IMR-90 (cell line): ENCODE results near the gene SOCS4. TPM values are rescaled to one million over a fixed set of nuclear protein-coding genes. Genes with fewer than 3 reads are reported as not detected.

Source experiments
- ATAC-seq: fragments of 200-7000 bp; cut with Tn5 transposase; 2 replicates; pipeline ENCODE4 v1.9.1; 2020; ENCODE audit warnings: low read depth, mild to moderate bottlenecking, moderate library complexity
- BruUV-seq: library from RNA; stranded (reverse); fragments of 400-500 nt; replicated peaks from 2 replicates; lab custom pipeline; 2021; lab: Mats Ljungman, UMichigan
- CTCF ChIA-PET: fragments of 300-600 bp; formaldehyde crosslinking; extraction: SDS; loops from one replicate; lab custom pipeline; 2021; ENCODE audit warnings: antibody characterized with exemption; lab: Yijun Ruan, JAX
- POLR2A ChIA-PET: fragments of 300-600 bp; sonication (Branson Sonifier 250); formaldehyde crosslinking; loops from one replicate; lab custom pipeline; 2022; ENCODE audit warnings: antibody characterized with exemption; ENCODE audit not compliant: unreplicated experiment; lab: Charles Lee
- DNase-seq: peaks from one replicate; pipeline ENCODE4 v3.0.0; 2013
- H2AFZ ChIP-seq: replicated peaks from 2 replicates; pipeline ENCODE3; 2013; ENCODE audit warnings: low read length, mild to moderate bottlenecking; ENCODE audit not compliant: poor library complexity
- H2AK5ac ChIP-seq: 2 replicates; pipeline ENCODE4 v1.6.1; 2013; ENCODE audit warnings: low read depth, low read length, inconsistent platforms
- H2AK9ac ChIP-seq: replicated peaks from 2 replicates; pipeline ENCODE3; 2013; ENCODE audit warnings: mild to moderate bottlenecking, low read depth, low read length, moderate library complexity; ENCODE audit not compliant: poor library complexity
- H2BK120ac ChIP-seq: 2 replicates; pipeline ENCODE4 v1.6.1; 2013; ENCODE audit warnings: low read depth, low read length, inconsistent platforms
- H2BK15ac ChIP-seq: 3 replicates; pipeline ENCODE4 v1.6.1; 2013; ENCODE audit warnings: low read depth, low read length, inconsistent platforms
- H2BK20ac ChIP-seq: 2 replicates; pipeline ENCODE4 v1.6.1; 2013; ENCODE audit warnings: low read depth, mild to moderate bottlenecking, inconsistent platforms, low read length, moderate library complexity
- H2BK5ac ChIP-seq: 2 replicates; pipeline ENCODE4 v1.6.1; 2013; ENCODE audit warnings: mild to moderate bottlenecking, low read depth, low read length, inconsistent platforms; ENCODE audit not compliant: poor library complexity, severe bottlenecking
- H3K14ac ChIP-seq: replicated peaks from 2 replicates; pipeline ENCODE4 v1.6.1; 2013; ENCODE audit warnings: low read depth, low read length, inconsistent platforms
- H3K18ac ChIP-seq: 2 replicates; pipeline ENCODE4 v1.6.1; 2013; ENCODE audit warnings: low read depth, low read length, control low read depth
- H3K23ac ChIP-seq: 2 replicates; pipeline ENCODE4 v1.6.1; 2013; ENCODE audit warnings: low read depth, low read length, inconsistent platforms
- H3K27ac ChIP-seq: 2 replicates; pipeline ENCODE4 v1.5.1; 2013; ENCODE audit warnings: mild to moderate bottlenecking, control low read depth, low read length; ENCODE audit not compliant: insufficient read depth
- H3K27me3 ChIP-seq: 2 replicates; pipeline ENCODE4 v1.6.1; 2013; ENCODE audit warnings: low read length; ENCODE audit not compliant: control insufficient read depth, insufficient read depth
- H3K36me3 ChIP-seq: 2 replicates; pipeline ENCODE4 v1.6.1; 2013; ENCODE audit warnings: low read length, mixed read lengths; ENCODE audit not compliant: control insufficient read depth, insufficient read depth
- H3K4ac ChIP-seq: 2 replicates; pipeline ENCODE4 v1.6.1; 2013; ENCODE audit warnings: low read depth, low read length, inconsistent platforms
- H3K4me1 ChIP-seq: 2 replicates; pipeline ENCODE4 v1.6.1; 2013; ENCODE audit warnings: low read length, mixed read lengths; ENCODE audit not compliant: control insufficient read depth, insufficient read depth
- H3K4me2 ChIP-seq: 2 replicates; pipeline ENCODE4 v1.6.1; 2013; ENCODE audit warnings: low read depth, mild to moderate bottlenecking, control low read depth, low read length, moderate library complexity
- H3K4me3 ChIP-seq: 2 replicates; pipeline ENCODE4 v1.5.1; 2013; ENCODE audit warnings: low read depth, mild to moderate bottlenecking, control low read depth, low read length, moderate library complexity; ENCODE audit not compliant: insufficient read depth
- H3K56ac ChIP-seq: 2 replicates; pipeline ENCODE4 v1.6.1; 2013; ENCODE audit warnings: low read length, inconsistent platforms; ENCODE audit not compliant: insufficient read depth; ENCODE audit errors: extremely low read depth
- H3K79me1 ChIP-seq, 2 experiments: 2 replicates each; pipeline ENCODE4 v1.6.1; 2013; ENCODE audit warnings: low read length in 2 of 2, inconsistent platforms in 1 of 2, low read depth in 1 of 2
- H3K9ac ChIP-seq: 2 replicates; pipeline ENCODE4 v1.6.1; 2013; ENCODE audit warnings: low read depth, low read length, control low read depth
- H3K9me1 ChIP-seq: 2 replicates; pipeline ENCODE4 v1.6.1; 2013; ENCODE audit warnings: low read length, inconsistent platforms; ENCODE audit not compliant: insufficient read depth
- H3K9me3 ChIP-seq: 2 replicates; pipeline ENCODE4 v1.6.1; 2013; ENCODE audit warnings: low read length; ENCODE audit not compliant: control insufficient read depth, insufficient read depth
- H4K20me1 ChIP-seq: 2 replicates; pipeline ENCODE4 v1.6.1; 2013; ENCODE audit warnings: low read length, inconsistent platforms; ENCODE audit not compliant: insufficient read depth
- H4K5ac ChIP-seq: 2 replicates; pipeline ENCODE4 v1.6.1; 2013; ENCODE audit warnings: mild to moderate bottlenecking, low read depth, low read length, control low read depth
- H4K8ac ChIP-seq, 2 experiments: 2 replicates each; pipeline ENCODE4 v1.6.1; 2013; ENCODE audit warnings: low read depth in 2 of 2, low read length in 2 of 2, control low read depth in 1 of 2, inconsistent platforms in 1 of 2
- H4K91ac ChIP-seq: 2 replicates; pipeline ENCODE4 v1.6.1; 2013; ENCODE audit warnings: low read depth, low read length, inconsistent platforms; ENCODE audit not compliant: insufficient read depth
- BHLHE40 ChIP-seq: fragments of 150-350 bp; IDR thresholded peaks from 2 replicates; pipeline ENCODE4 v1.6.1; 2016; ENCODE audit warnings: mild to moderate bottlenecking, low read depth, low read length
- CEBPB ChIP-seq: IDR thresholded peaks from 2 replicates; pipeline ENCODE4 v1.6.1; 2012; ENCODE audit warnings: low read depth, low read length, improper control_type of control experiment
- CHD1 ChIP-seq: IDR thresholded peaks from 2 replicates; pipeline ENCODE4 v1.6.1; 2012; ENCODE audit warnings: low read depth, low read length, improper control_type of control experiment
- FOS ChIP-seq: fragments of 150-350 bp; IDR thresholded peaks from 2 replicates; pipeline ENCODE4 v1.6.1; 2016; ENCODE audit warnings: low read depth, low read length
- MAZ ChIP-seq: IDR thresholded peaks from 2 replicates; pipeline ENCODE4 v1.6.1; 2012; ENCODE audit warnings: low read depth, mild to moderate bottlenecking, low read length, improper control_type of control experiment, moderate library complexity, borderline replicate concordance
- NFE2L2 ChIP-seq: fragments of 150-350 bp; IDR thresholded peaks from 2 replicates; pipeline ENCODE4 v1.6.1; 2016; ENCODE audit warnings: low read depth, mild to moderate bottlenecking, low read length
- POLR2A ChIP-seq: IDR thresholded peaks from 2 replicates; pipeline ENCODE4 v1.6.1; 2012; ENCODE audit warnings: mild to moderate bottlenecking, low read depth, low read length
- RAD21 ChIP-seq: IDR thresholded peaks from 2 replicates; pipeline ENCODE4 v1.6.1; 2012; ENCODE audit warnings: low read length, improper control_type of control experiment
- RCOR1 ChIP-seq: IDR thresholded peaks from 2 replicates; pipeline ENCODE4 v1.6.1; 2012; ENCODE audit warnings: mild to moderate bottlenecking, low read length, improper control_type of control experiment; ENCODE audit not compliant: insufficient replicate concordance
- RFX5 ChIP-seq: IDR thresholded peaks from 2 replicates; pipeline ENCODE4 v1.8.0; 2012; ENCODE audit warnings: low read depth, mild to moderate bottlenecking, low read length, moderate library complexity
- SMC3 ChIP-seq: fragments of 150-350 bp; IDR thresholded peaks from 2 replicates; pipeline ENCODE4 v1.6.1; 2016; ENCODE audit warnings: low read depth, mild to moderate bottlenecking, antibody characterized with exemption, low read length, moderate library complexity
- WGBS, 2 experiments: methylation state at CpG; one replicate each; pipeline versions ENCODE4 v1.1.5 to v1.1.7; 2013; ENCODE audit warnings: missing lambda C conversion rate in 2 of 2; ENCODE audit not compliant: insufficient read length in 1 of 2; ENCODE audit errors: extremely low coverage in 2 of 2; 5-methylcytosine and 5-hydroxymethylcytosine counted together
- dilution Hi-C: fragments of 300-500 bp; cut with HindIII; formaldehyde crosslinking; loops from one replicate; pipeline ENCODE4 v1.14.3; 2018; ENCODE audit warnings: low sequenced_read_pairs; ENCODE audit not compliant: unreplicated experiment
- in situ Hi-C: fragments of 300-500 bp; cut with MboI; formaldehyde crosslinking; loops from 3 replicates; pipeline ENCODE4 v1.14.3; 2019; ENCODE audit warnings: low sequenced_read_pairs, inconsistent platforms, mixed read lengths
- intact Hi-C: fragments of 100-400 bp; cut with micrococcal nuclease; formaldehyde crosslinking; loops from 2 replicates; pipeline ENCODE4 v1.10.0; 2022
- polyA plus RNA-seq, 3 experiments: library from polyadenylated mRNA; depleted of rRNA; stranded (reverse); fragments of >200 nt; gene quantifications; 2 replicates each; pipeline ENCODE4 v1.2.3, GENCODE V29; 2012; ENCODE audit warnings: low replicate concordance in 1 of 3
- total RNA-seq: library from RNA; depleted of rRNA; stranded (reverse); fragments of >200 nt; gene quantifications from 2 replicates; pipeline ENCODE4 v1.2.3, GENCODE V29; 2012
- TF ChIP-seq, protein P1 (sequence below): fragments of 150-350 bp; IDR thresholded peaks from 2 replicates; pipeline ENCODE4 v1.6.1; 2016; ENCODE audit warnings: low read depth, mild to moderate bottlenecking, low read length, moderate library complexity, borderline replicate concordance
- TF ChIP-seq, protein P2 (sequence below): conservative IDR thresholded peaks from 2 replicates; pipeline ENCODE4 v1.5.1; 2012; ENCODE audit warnings: mild to moderate bottlenecking, low read depth, low read length, improper control_type of control experiment
- TF ChIP-seq, protein P3 (sequence below): fragments of 150-350 bp; IDR thresholded peaks from 2 replicates; pipeline ENCODE4 v1.6.1; 2017; ENCODE audit warnings: mild to moderate bottlenecking, antibody characterized with exemption, low read length, low read depth

Gene SOCS4
- total and polyA plus RNA-seq, 2 of the 4 experiments (the other 2 are of a cell fraction) = 4.6 to 12.7 TPM

DNA sequence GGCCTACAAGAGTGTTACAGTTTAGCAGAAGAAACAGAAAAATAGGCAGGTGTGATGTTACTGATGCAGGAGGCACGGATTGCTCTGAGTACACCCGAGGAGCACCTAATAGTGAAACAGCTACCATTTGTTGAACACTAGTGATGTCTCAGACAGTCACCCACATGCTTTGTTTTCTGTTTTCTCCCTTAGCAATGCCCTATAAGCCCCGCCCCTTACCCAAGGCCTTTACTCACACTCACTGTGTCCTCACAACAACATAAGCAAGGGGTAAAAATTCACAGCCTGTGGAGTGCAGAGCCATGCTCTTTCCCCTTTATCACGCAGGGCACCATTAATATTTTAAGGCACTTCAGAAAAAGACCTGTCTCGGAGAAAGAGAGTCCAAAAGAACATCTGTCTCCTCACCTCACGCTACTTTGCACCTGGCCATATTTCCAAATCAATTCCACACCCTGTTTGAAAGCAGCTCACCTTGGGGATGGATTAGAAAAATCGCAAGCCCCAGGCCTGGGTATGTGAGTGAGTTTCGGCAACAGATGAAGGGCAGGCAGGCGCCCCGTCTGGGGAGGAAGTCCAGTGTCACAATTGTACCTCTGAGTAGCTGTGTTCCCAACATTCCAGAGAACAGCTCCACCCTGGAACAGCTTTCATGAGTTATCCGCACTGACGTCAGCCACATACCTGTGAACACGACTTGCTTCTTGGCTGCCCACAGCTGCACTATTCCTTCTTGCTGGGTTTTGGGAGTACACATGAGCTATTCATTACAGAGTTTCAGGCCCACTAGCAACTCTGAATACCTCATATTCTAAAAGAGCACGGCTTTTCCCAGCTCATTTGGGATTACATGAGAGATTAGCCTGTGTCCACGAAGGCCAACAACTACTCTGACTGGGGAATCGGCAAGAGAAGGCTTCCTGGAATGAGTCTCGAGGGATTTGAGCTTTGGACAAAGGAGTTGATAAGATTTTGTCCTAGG, 50.4 kb downstream of the SOCS4 start:
- POLR2A ChIA-PET = no interaction called here
- Histone ChIP-seq H4K8ac (peak overlapping the region in 1 of 2 experiments; percentile 22; a peak in 1 of 4 replicates), H4K91ac (no peak overlapping the region), H2BK5ac (no peak overlapping the region), H2BK15ac (no peak overlapping the region), H3K56ac (no peak overlapping the region), H3K36me3 (no peaks in the 10 kb centered on the region), H3K9me3 (no peaks in the 10 kb centered on the region), H3K27me3 (no peaks in the 10 kb centered on the region), H2AFZ (no peak overlapping the region), H3K9me1 (peaks cover 14% of the 10 kb centered on the region; the same call in 1 of the 2 replicates), H3K79me1 (no peaks in the 10 kb centered on the region; a peak in 1 of 4 replicates), H3K9ac (no peak overlapping the region), H3K18ac (no peak overlapping the region), H3K14ac (no peak overlapping the region), H3K4me3 (no peak overlapping the region), H2AK9ac (no peak overlapping the region), H2BK120ac (no peak overlapping the region), H4K20me1 (no peaks in the 10 kb centered on the region), H2AK5ac (no peak overlapping the region; the same call in 1 of the 2 replicates), H3K4me2 (no peak overlapping the region), H3K4ac (no peak overlapping the region), H3K27ac (no peak overlapping the region), H2BK20ac (no peak overlapping the region), H4K5ac (no peak overlapping the region; the same call in 1 of the 2 replicates), H3K4me1 (peaks cover 12% of the 10 kb centered on the region), H3K23ac (no peak overlapping the region)
- in situ Hi-C loops (no loop called here), intact Hi-C loops (no loop called here), dilution Hi-C loops (no loop called here)
- WGBS, 2 experiments = 70% methylated on average over 4 of the region's 17 CpGs; no CpG with 5 or more reads in 1 of the 2 experiments
- no peak for ATAC-seq
- CTCF ChIA-PET = interaction anchor here (1.0 kb wide), 1 partner anchor 26 kb away, joined by 3 read pairs; the partner anchor contains the start of gene MAPK1IP1L
- DNase-seq = peak; percentile 32
- BruUV-seq = no TSS peak
- TF ChIP-seq POLR2A (no peak), CHD1 (no peak), RCOR1 (no peak), RFX5 (no peak), SMC3 (no peak), RAD21 (no peak), FOS (no peak), NFE2L2 (no peak), CEBPB (no peak), BHLHE40 (no peak), MAZ (no peak)
- TF ChIP-seq, protein P1, sequence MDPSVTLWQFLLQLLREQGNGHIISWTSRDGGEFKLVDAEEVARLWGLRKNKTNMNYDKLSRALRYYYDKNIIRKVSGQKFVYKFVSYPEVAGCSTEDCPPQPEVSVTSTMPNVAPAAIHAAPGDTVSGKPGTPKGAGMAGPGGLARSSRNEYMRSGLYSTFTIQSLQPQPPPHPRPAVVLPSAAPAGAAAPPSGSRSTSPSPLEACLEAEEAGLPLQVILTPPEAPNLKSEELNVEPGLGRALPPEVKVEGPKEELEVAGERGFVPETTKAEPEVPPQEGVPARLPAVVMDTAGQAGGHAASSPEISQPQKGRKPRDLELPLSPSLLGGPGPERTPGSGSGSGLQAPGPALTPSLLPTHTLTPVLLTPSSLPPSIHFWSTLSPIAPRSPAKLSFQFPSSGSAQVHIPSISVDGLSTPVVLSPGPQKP = no peak
- TF ChIP-seq, protein P2, sequence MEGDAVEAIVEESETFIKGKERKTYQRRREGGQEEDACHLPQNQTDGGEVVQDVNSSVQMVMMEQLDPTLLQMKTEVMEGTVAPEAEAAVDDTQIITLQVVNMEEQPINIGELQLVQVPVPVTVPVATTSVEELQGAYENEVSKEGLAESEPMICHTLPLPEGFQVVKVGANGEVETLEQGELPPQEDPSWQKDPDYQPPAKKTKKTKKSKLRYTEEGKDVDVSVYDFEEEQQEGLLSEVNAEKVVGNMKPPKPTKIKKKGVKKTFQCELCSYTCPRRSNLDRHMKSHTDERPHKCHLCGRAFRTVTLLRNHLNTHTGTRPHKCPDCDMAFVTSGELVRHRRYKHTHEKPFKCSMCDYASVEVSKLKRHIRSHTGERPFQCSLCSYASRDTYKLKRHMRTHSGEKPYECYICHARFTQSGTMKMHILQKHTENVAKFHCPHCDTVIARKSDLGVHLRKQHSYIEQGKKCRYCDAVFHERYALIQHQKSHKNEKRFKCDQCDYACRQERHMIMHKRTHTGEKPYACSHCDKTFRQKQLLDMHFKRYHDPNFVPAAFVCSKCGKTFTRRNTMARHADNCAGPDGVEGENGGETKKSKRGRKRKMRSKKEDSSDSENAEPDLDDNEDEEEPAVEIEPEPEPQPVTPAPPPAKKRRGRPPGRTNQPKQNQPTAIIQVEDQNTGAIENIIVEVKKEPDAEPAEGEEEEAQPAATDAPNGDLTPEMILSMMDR = no peak
- TF ChIP-seq, protein P3, sequence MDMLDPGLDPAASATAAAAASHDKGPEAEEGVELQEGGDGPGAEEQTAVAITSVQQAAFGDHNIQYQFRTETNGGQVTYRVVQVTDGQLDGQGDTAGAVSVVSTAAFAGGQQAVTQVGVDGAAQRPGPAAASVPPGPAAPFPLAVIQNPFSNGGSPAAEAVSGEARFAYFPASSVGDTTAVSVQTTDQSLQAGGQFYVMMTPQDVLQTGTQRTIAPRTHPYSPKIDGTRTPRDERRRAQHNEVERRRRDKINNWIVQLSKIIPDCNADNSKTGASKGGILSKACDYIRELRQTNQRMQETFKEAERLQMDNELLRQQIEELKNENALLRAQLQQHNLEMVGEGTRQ = no peak
